Measurements from ENCODE around the gene REG1B.

Gene REG1B, protein sequence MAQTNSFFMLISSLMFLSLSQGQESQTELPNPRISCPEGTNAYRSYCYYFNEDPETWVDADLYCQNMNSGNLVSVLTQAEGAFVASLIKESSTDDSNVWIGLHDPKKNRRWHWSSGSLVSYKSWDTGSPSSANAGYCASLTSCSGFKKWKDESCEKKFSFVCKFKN

DNA sequence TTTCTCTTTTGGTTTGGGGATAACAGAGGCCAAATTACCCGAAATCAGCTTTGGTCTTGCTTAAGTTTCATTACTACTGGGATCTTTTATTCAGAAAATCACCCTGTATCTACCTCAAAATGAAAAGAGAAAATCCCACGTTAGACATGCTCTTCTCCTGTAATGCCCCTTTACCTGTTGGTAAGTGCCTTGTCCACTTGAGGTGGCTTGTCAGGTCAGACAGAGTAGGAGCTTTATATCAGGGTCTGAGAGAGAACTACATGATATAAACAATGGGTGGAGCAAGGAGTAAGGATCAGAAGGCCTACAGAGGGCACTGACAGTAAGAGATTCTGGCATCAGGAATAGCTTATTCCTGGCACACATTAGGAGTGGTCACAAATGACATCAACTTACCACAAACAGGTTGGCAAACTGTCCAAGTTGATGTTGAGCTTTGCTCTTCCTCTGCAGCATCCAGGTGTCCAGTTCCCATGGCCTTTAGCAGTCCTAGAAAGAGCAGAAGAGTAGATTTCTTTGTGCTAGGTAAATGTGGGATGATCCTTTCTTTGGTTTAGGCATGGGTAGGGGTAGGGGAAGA, at the start of gene REG1B:
TSS of gene REG1B (minus strand) at position 209 of the 580 bp plus-strand sequence. CDS start 381 bp downstream, outside the sequence.
- no peak for DNase-seq (ENCODE audit: low read depth)

DNA sequence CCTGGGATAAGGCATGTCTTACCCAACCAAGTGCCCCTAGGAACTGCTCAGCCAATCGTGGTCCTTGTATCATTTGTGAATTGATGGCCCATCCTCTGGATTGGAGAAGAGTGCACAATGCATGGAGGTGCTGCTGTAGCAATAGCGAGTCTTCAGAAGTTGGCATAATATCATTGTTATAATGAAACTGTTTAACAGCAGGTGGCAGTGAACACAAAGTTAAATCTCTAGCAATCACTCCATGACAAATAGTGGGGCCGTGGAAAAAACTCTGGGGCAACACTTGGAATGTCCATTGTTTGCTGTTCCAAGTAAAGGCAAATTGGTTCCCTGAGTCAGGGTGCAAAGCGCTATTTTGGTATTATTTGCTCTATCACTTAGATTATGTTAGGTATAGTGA, 43.9 kb upstream of the REG1B start:
- DNase-seq (ENCODE audit: low read depth), result no peak

DNA sequence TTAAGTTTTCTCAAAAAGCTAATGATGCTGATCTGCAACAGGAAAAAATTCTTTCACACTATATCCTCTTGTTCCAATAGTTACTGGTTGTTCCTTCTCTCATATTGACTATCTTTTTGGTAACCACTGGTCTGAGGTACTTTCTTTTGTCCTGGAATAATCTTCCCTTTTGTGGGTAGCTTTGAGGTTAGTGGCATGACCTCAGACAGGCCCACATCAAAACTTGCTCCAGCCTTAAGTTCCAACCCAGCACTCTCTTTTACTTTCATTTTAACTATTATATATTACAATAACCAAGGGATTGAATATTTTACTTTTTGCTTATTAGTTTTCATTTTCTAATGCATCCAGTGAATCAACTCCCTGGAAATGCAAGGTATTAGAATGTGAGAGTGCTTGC, 42.0 kb upstream of the REG1B start:
- no peak for DNase-seq (ENCODE audit: low read depth)

DNA sequence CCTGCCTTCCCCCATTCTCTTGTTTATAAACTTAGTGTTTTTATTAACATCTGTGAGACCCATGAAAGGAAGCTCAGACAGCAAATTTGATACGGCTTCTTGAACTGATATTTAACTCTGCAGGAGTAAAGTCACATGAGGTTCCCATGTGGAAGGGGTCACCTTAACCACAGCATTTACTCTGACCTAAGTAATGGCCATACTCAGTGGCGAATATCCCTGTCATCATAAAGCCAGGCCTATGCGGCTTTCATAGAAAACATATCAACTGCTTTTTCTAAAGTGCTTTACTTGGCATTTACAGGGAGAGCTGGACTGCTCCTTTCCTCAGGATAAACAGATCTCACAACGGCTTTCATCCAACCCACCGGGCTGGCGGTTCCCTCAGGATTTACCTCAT, 41.5 kb upstream of the REG1B start:
- DNase-seq (ENCODE audit: low read depth), result no peak

DNA sequence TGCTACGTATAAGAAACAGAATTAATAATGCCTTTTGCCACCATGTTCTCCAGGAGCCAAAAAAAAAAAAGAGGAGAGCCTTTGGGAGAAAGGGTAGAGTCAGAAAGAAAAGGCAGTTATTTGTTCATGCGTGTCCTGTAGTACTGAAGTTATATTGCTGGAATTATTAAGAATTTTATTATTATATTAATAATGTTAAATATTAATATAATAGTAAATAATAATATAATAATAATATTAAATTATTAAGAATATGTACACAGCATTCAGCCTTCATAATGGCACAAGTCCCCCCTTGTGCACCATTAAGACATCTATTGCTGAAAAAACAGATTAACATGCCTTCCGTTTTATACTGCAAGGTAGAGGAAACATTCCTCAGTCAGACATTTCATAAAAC, 40.6 kb upstream of the REG1B start:
- DNase-seq (ENCODE audit: low read depth), result no peak

DNA sequence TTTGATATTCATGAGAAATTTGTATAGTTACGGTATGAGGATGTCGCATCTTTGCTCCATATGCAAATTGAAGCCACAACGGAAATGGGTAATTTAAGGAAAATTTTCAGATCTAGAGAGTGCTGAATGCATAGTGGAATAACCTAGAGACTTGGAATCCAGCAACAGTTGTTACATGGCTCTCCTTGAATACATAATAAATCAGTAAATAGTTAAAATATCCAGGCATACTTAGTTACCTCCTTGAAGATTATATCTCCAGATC, 37.9 kb upstream of the REG1B start:
- DNase-seq (ENCODE audit: low read depth), result no peak

DNA sequence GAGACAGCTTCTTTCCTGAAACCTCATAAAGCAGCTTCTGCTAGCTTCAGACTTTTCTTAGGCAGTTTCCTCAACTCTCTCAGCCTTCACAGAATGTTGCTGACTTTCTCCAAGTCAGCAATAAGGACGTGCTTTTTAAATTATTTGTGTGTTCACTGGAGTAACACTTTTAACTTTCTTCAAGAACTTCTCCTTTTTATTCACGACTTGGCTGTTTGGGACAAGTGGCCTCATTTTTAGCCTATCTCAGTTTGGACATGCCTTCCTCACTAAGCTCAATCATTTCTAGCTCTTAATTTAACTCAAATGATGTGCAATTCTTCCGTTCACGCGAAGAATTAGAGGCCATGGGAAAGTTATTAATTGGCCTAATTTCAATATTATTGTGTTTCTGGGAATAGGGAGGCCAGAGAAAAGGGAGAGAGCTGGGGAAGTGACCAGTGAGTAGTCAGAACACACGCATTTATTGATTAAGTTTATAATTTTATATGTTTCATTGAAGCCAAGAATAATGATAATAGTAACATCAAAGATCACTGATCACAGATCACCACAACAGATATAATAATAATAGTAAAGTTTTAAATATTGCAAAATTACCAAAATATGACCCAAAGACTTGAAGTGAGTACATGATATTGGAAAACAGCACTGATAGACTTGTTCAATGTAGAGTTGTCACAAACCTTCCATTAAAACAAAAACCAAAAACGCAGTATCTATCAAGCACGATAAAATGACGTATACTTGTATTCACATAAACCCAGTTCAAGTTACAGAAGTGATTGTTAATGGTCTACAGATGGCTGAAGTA, 37.3 kb upstream of the REG1B start:
- no peak for DNase-seq (ENCODE audit: low read depth)

DNA sequence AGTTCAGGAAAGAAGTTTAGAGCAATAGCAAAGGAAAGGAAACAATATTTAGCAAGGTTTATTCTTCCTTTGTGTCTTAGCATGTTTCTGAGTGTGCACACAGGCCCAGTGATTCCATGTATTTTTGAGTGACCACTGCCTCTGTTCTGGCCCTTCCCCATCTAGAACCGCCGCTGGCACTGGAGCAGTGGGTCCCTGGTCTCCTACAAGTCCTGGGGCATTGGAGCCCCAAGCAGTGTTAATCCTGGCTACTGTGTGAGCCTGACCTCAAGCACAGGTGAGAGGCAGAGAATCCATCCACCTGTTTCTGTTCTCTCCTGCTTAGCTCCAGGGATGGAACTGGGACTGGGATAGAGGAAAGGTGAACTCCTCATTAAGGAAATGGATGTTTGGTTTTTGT, 34.9 kb upstream of the REG1B start:
- DNase-seq (ENCODE audit: low read depth), result no peak

DNA sequence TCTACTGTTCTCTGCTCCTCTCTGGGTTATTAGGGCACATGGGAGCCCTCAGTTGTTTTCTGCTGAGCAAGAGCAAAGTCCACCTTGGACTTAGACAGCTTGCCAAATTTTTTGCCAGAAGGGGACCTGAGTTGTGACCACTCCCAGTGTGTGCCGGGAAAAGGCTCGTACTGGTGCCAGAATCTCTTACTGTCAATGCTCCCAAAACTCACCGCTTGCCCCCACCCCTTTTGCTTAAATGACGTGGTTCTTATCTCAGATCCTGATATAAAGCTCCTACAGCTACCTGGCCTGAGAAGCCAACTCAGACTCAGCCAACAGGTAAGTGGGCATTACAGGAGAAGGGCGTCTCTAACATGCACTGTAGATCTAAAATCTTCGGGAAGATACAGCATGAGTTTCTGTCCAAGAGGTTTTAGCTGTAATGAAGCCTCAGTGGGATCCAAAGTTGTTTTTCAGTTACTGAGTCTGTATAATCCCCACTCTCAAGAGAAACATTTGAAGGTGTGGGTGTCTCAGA, 32.5 kb upstream of the REG1B start, which contains the start of gene REG1A:
TSS of gene REG1A (plus strand) at position 295 of the 520 bp plus-strand sequence. CDS start 374 bp downstream, outside the sequence.
- DNase-seq (ENCODE audit: low read depth), result no peak

DNA sequence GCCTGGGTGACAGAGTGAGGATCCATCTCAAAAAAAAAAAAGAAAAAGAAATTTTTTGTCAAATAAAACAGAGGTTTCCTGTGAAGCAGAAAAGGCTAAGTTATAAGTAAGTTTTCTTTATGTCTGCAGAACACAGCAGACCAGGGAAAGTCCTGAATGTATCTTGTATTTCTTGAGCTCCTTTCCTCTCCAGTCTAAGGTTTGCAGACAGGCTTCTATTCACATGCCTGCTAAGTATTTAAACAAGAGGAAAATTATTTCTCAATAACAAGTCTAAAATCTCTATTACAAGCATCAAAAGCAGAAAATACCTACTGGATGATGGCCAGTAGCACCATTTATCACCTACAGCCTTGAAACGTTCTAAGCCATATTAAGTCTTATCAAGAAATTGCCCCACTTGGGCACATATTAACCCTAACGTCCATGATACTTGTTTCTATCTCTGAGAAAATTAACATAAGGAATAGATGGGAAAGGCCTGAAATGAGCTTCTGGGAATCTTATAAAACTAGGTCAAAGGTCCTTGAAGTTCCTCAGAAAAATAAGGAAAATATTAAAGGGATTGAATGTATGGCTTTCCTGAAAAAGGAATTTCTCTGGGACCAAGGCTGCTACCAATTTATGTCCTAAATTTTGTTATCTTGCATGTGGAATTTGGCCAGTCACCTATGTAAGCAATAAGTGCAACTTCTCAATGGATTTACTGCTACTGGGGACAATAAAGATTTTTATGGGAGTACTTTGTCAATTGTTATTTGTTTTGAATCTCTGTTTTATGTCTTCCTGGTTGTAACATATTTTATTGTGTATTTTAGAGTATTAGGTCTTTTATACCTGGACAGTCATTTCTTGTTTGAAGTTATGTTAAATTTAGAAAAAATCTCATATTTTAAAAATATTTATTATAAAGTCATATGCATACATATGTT, 29.5 kb upstream of the REG1B start:
- no peak for DNase-seq (ENCODE audit: low read depth)

DNA sequence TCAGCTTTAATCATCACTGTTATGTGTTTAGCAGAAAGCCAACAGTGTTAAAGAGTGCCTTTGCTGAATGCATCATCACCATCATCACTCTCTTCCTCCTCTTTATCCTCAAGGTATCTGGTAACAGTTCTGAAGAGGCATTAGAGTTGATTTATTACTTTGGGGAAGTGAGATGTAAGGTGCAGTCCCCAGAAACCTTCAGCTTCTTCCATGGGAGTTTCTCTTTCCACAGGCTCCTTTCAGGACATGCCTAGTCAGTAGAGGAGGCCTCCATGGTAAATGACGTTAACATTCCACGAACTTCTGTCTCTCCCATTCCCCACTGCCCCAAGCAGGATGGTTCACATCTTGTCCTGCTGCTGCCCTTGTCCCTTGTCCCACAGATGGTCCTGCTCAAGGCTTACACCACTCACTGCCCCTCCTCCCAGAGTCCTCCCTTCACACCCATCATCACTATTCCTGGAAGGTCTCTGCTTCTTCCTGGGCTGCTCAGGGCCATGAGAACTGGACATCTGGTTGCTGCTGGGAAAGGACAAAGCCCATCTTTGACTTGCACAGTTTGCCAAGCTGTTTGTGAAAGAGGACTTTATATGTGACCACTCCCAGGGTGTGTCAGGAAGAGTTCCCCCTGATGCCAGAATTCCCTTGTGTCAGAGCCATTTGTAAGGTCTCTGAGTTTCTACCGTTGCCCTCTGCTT, 27.2 kb upstream of the REG1B start:
- DNase-seq (ENCODE audit: low read depth), result no peak

DNA sequence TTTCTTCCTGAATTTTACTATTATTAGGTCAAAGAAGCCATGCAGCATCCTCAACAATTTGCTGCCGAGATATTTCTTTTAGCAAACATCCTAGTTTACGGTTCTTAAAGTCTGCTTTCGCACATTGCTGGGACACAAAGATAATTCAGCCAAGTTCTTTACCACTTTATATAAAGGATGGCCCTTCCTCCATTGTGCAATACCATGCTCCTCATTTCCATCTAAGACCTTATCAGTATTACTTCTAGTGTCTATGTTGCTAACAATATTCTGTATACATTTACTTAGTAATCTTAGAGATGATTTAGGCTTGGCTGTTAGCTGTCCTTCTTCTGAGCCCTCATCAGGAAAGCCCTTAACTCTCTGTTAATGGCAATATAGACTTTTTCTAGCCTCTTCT, 24.5 kb upstream of the REG1B start:
- no peak for DNase-seq (ENCODE audit: low read depth)

DNA sequence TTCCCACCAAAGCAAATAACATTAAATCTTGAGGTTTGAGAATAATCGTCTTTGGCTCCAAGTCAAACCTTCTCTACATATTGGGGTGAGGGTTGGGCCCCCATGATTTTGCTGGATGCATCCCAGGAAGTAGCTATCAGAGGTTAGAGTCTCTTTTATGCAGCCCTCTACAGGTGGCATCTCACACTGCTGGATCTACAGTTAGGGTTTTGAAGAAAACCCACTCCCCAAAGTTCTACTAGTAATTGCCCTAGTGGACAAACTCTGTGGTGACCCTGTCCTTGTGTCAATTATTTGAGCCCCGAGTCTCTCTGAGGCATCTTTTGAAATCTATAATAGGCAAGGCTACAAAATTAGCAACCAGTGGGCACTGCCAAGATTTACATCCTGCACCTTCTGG, 17.5 kb upstream of the REG1B start:
- no peak for DNase-seq (ENCODE audit: low read depth)

DNA sequence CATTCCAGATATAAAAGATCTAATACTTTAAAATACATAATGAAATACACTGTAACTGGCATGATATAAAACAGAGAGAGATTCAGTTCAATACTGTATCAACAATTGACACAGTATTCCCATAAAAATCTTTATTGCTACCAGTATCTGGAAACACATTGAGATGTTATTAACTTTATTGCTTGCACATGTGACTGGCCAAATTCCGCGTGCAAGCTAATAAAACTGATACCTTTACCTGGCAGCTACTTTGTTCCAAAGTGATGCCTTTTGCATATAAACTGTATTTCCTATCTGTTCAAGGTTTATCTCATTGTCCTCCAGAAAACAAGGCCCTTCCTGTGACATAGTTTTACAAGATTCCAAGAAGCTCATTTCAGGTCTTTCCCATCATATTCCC, 15.4 kb upstream of the REG1B start:
- DNase-seq (ENCODE audit: low read depth), result no peak

DNA sequence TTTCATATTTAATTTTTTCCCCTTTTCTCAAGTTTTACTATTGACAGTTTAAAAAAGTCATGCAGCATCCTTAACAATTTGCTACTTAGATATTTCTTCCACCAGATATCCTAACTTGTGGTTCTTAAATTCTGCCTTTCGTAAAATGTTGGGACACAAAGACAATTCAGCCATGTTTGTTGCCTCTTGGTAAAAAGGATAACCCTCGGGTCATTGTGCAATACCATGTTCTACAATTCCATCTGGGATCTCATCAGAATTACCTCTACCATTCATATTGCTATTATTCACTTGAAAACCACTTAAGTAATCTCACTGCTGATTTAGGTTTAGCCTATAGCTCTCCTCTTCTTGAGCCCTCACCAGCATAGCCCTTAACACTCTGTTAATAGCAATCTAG, 13.2 kb upstream of the REG1B start:
- no peak for DNase-seq (ENCODE audit: low read depth)

DNA sequence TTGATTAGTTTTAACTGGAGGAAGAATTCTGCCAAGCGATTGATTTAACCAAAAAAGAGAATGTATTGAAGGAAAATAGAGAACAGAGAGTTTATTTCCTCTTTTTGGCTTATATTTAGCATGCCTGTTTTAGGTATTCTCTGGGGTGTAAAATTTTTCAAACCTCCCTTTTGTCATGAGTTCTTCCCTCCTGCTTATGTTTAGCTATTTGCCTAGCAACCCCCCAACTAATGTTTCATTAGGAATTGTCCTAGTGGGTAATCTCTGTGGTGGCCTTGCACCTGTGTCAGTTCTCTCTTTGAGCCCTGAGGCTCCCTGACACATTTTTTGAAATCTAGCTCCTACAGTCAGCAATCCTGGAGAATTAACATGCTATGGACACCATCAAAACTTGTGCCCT, 12.5 kb upstream of the REG1B start:
- no peak for DNase-seq (ENCODE audit: low read depth)

DNA sequence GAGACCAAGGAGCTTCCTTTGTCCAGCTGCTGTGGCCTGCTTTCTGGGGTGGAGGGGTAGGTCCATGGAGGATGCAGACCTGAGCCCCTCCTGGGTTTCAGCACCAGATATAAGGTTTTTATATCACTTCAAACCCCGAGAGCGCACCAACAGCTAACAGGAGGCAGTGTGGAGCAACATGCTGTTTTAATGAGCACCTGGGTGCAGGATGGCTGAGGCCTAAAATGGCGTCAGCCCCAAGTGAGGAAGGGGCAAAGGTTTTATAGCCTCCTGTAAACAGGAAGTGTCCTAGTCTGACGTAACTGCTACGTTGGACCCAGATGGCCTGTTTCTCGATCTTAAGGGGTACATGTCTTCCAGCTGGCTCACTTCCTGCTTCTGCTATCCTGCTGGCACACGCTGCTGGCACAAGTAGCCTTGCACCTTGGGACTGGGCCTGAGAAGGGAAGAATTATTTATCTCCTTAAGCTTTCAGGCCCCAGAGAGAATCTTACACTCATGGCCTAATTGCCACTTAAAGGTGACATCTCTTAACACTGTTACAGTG, 11.4 kb upstream of the REG1B start:
- no peak for DNase-seq (ENCODE audit: low read depth)

DNA sequence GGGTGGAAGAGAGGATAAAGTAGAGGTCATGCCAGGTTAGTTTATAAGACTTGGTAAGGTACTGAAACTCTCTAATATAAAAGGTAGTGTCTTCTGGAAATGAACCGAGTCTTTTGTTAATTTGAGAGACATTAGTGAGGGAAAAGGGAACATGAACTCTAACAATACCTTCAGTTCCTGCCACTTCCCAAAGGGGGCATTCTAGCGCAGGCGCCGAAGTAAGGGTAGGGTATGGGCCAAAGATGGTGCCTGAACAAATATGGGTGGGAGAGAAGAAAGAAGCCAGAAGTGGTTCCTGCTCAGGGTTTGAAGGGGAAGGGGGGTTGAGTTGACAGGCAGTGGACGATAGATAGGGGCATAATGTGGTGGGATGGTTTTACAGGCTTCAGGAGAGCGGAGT, 10.1 kb upstream of the REG1B start:
- no peak for DNase-seq (ENCODE audit: low read depth)

DNA sequence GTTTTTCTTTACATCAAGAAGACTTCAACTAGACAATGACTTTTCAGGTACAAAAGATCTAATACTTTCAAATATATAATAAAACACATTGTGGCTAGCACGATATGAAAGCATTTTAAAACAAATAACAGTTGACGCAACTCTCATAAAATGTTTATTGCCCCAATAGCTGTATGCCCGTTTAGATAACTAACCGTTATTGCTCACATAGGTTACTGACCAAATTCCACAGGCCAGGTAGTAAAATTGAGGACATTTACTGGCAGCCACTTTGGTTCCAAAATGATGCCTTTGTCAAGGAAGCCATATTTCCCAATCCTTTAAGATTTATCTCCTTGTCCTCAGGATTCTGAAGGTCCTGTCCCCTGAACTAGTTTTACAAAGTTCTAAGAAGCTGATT, 2.9 kb upstream of the REG1B start:
- DNase-seq (ENCODE audit: low read depth), result no peak

DNA sequence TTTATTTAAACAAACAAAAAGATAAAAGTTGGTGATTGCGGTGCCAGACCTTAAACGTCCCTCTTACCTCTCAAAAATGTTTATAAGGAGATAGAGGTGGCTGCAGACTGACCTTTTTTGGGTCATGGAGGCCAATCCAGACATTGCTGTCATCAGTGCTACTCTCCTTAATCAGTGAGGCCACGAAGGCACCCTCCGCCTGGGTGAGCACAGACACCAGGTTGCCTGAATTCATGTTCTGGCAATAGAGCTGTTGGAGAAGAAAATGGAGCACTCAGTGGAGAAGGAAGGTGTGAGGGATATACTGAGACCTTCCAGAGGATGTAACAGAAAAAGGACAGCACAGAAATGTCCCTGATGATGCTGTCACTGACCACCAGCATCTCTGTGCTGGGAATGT, 1.5 kb downstream of the REG1B start:
- no peak for DNase-seq (ENCODE audit: low read depth)

DNA sequence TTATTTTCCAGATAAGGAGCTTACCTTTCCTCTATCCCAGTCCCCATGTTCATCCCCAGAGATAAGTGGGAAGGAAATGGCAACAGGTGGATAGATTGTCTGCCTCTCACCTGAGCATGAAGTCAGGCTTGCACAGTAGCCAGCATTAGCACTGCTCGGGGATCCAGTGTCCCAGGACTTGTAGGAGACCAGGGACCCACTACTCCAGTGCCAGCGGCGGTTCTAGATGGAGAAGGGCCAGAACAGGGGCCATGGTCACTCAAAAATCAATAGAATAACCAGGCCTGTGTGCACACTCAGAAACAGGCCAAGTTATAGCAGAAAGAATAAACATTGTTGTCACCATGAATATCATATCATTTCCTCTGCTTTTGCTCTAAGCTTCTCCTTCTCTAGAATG, 2.4 kb downstream of the REG1B start:
- no peak for DNase-seq (ENCODE audit: low read depth)
